ENCODE data around the gene INHBE.
A peak's percentile ranks its signal among the peaks of the same experiment; 100 is the strongest.

The INHBE gene

GRCh38 chr12:57462912-57463253 is 7.8 kb downstream of the INHBE start:
- peak overlapping the region; percentile 7 for H3K27ac ChIP-seq
- peaks cover 37% of the 10 kb centered on the region for H3K36me3 ChIP-seq
- H3K27me3 ChIP-seq = peaks cover 32% of the 10 kb centered on the region
- H3K4me3 ChIP-seq (ENCODE audit: low read depth in 1 of 2, low read length in 1 of 2) = peak overlapping the region in 1 of 2 experiments; percentile 55
- peaks cover 54 to 75% of the 10 kb centered on the region in 2 experiments for H3K4me1 ChIP-seq (ENCODE audit: control insufficient read depth in 1 of 2, insufficient read depth in 1 of 2, low read depth in 1 of 2, low read length in 1 of 2)
- no peaks in the 10 kb centered on the region for H3K9me3 ChIP-seq
- TF ChIP-seq CTCF (IDR thresholded peaks at IDR 0.05) = peak; percentile 5

- Histone ChIP-seq H3K36me3 (peaks cover 54% of the 10 kb centered on the region), H3K27me3 (peaks cover 30% of the 10 kb centered on the region), H3K27ac (peak overlapping the region; percentile 99), H3K4me3 (ENCODE audit: low read depth in 1 of 2, low read length in 1 of 2) (no peak overlapping the region), H3K4me1 (ENCODE audit: control insufficient read depth in 1 of 2, insufficient read depth in 1 of 2, low read depth in 1 of 2, low read length in 1 of 2) (peaks cover 60 to 76% of the 10 kb centered on the region in 2 experiments), H3K9me3 (no peaks in the 10 kb centered on the region)
- TF ChIP-seq CTCF (IDR thresholded peaks at IDR 0.05) = no peak
These were observed 9.5 kb downstream of the INHBE start for GRCh38 chr12:57464569-57464968.

GRCh38 chr12:57465030-57465746 is 10.1 kb downstream of the INHBE start:
- H3K4me1 ChIP-seq (ENCODE audit: control insufficient read depth in 1 of 2, insufficient read depth in 1 of 2, low read depth in 1 of 2, low read length in 1 of 2) = peaks cover 63 to 76% of the 10 kb centered on the region in 2 experiments
- H3K27ac ChIP-seq = peak overlapping the region; percentile 99
- H3K27me3 ChIP-seq = peaks cover 24% of the 10 kb centered on the region
- peaks cover 60% of the 10 kb centered on the region for H3K36me3 ChIP-seq
- no peaks in the 10 kb centered on the region for H3K9me3 ChIP-seq
- TF ChIP-seq CTCF (IDR thresholded peaks at IDR 0.05) = no peak
- H3K4me3 ChIP-seq (ENCODE audit: low read depth in 1 of 2, low read length in 1 of 2) = no peak overlapping the region

GRCh38 chr12:57465747-57466505 is 10.8 kb downstream of the INHBE start:
- peaks cover 17% of the 10 kb centered on the region for H3K27me3 ChIP-seq
- H3K36me3 ChIP-seq = peaks cover 67% of the 10 kb centered on the region
- no peaks in the 10 kb centered on the region for H3K9me3 ChIP-seq
- H3K4me1 ChIP-seq (ENCODE audit: control insufficient read depth in 1 of 2, insufficient read depth in 1 of 2, low read depth in 1 of 2, low read length in 1 of 2) = peaks cover 63 to 76% of the 10 kb centered on the region in 2 experiments
- no peak for TF ChIP-seq CTCF (IDR thresholded peaks at IDR 0.05)
- H3K27ac ChIP-seq = peak overlapping the region; percentile 99
- no peak overlapping the region for H3K4me3 ChIP-seq (ENCODE audit: low read depth in 1 of 2, low read length in 1 of 2)

- TF ChIP-seq CTCF (IDR thresholded peaks at IDR 0.05) = no peak
- Histone ChIP-seq H3K9me3 (no peaks in the 10 kb centered on the region), H3K27me3 (peaks cover 2% of the 10 kb centered on the region), H3K36me3 (peaks cover 82% of the 10 kb centered on the region), H3K4me3 (ENCODE audit: low read depth in 1 of 2, low read length in 1 of 2) (no peak overlapping the region), H3K27ac (peak overlapping the region; percentile 99), H3K4me1 (ENCODE audit: control insufficient read depth in 1 of 2, insufficient read depth in 1 of 2, low read depth in 1 of 2, low read length in 1 of 2) (peaks cover 65 to 76% of the 10 kb centered on the region in 2 experiments)
These were observed 12.2 kb downstream of the INHBE start for GRCh38 chr12:57467212-57467874.

Measured in neutrophil (primary cell).